OCI-LY3 (cell line): ENCODE data around the gene KANK3.

Source experiments
- H2AFZ ChIP-seq: fragments of 200-600, 300-600 bp; shearing (Covaris generic); 2 replicates; pipeline ENCODE4 v1.6.0; 2014; ENCODE audit warnings: antibody characterized with exemption, low read depth, low read length
- H3K27ac ChIP-seq: fragments of 200-600, 300-600 bp; sonication (generic); 2 replicates; pipeline ENCODE4 v1.5.1; 2014; ENCODE audit warnings: mild to moderate bottlenecking, low read length, moderate library complexity, mixed read lengths
- H3K27me3 ChIP-seq: fragments of 200-600, 300-600 bp; sonication (generic); 2 replicates; pipeline ENCODE4 v1.6.1; 2014; ENCODE audit warnings: low read depth, low read length, mixed read lengths
- H3K36me3 ChIP-seq: fragments of 200-600, 300-600 bp; sonication (generic); replicated peaks from 2 replicates; pipeline ENCODE3; 2014; ENCODE audit warnings: low read depth, low read length, mixed read lengths
- H3K4me1 ChIP-seq: fragments of 300-600, 200-600 bp; sonication (generic); 2 replicates; pipeline ENCODE4 v1.6.1; 2014; ENCODE audit warnings: low read length, mixed read lengths
- H3K4me2 ChIP-seq: fragments of 200-600, 300-600 bp; sonication (generic); 2 replicates; pipeline ENCODE4 v1.6.1; 2014; ENCODE audit warnings: low read length, mixed read lengths
- H3K4me3 ChIP-seq: fragments of 300-600, 200-600 bp; sonication (generic); 2 replicates; pipeline ENCODE4 v1.5.1; 2014; ENCODE audit warnings: antibody characterized with exemption, mild to moderate bottlenecking, low read length, moderate library complexity
- H3K79me2 ChIP-seq: fragments of 300-600, 200-600 bp; shearing (Covaris generic); 2 replicates; pipeline ENCODE4 v1.6.1; 2014; ENCODE audit warnings: mild to moderate bottlenecking, low read length, mixed read lengths
- H3K9ac ChIP-seq: fragments of 300-600, 200-600 bp; shearing (Covaris generic); 2 replicates; pipeline ENCODE4 v1.6.0; 2014; ENCODE audit warnings: mild to moderate bottlenecking, low read length, moderate library complexity
- H3K9me3 ChIP-seq: fragments of 200-600, 300-600 bp; shearing (Covaris generic); 2 replicates; pipeline ENCODE4 v1.6.1; 2014; ENCODE audit warnings: low read length, mixed read lengths; ENCODE audit not compliant: insufficient read depth
- H4K20me1 ChIP-seq: fragments of 200-600, 300-600 bp; sonication (generic); 2 replicates; pipeline ENCODE4 v1.6.1; 2016; ENCODE audit warnings: low read length, mixed read lengths; ENCODE audit not compliant: insufficient read depth
- CTCF ChIP-seq: fragments of 200-600, 300-600 bp; sonication (generic); IDR thresholded peaks from 2 replicates; pipeline ENCODE4 v1.5.1; 2014; ENCODE audit warnings: antibody characterized with exemption, low read length, low read depth
- EZH2phosphoT487 ChIP-seq: fragments of 200-600 bp; shearing (Covaris generic); IDR thresholded peaks from 2 replicates; pipeline ENCODE4 v1.6.1; 2018; ENCODE audit warnings: antibody characterized with exemption, mixed run types, low read depth

KANK3 gene

GRCh38 chr19:8323781-8324185, 19.3 kb downstream of the KANK3 start:
- Histone ChIP-seq H3K4me3 (no peak overlapping the region), H3K4me2 (no peak overlapping the region), H3K4me1 (peaks cover 23% of the 10 kb centered on the region), H3K9me3 (no peaks in the 10 kb centered on the region), H2AFZ (no peak overlapping the region), H4K20me1 (peaks cover 15% of the 10 kb centered on the region), H3K27me3 (no peaks in the 10 kb centered on the region), H3K9ac (no peak overlapping the region), H3K27ac (no peak overlapping the region), H3K79me2 (peaks cover 46% of the 10 kb centered on the region), H3K36me3 (peaks cover 35% of the 10 kb centered on the region)
- no peak for TF ChIP-seq CTCF
- TF ChIP-seq EZH2phosphoT487, result no peak

- H3K27ac ChIP-seq, result no peak overlapping the region
- H2AFZ ChIP-seq, result no peak overlapping the region
- H3K4me1 ChIP-seq, result peaks cover 23% of the 10 kb centered on the region
- TF ChIP-seq CTCF, result no peak
- no peak for TF ChIP-seq EZH2phosphoT487
- peak overlapping the region; percentile 90 for H3K9ac ChIP-seq
- H3K9me3 ChIP-seq, result no peaks in the 10 kb centered on the region
- H3K36me3 ChIP-seq, result peaks cover 37% of the 10 kb centered on the region
- no peaks in the 10 kb centered on the region for H3K27me3 ChIP-seq
- H4K20me1 ChIP-seq, result peaks cover 15% of the 10 kb centered on the region
- peak overlapping the region; percentile 91 for H3K4me3 ChIP-seq
- peaks cover 51% of the 10 kb centered on the region for H3K79me2 ChIP-seq
- H3K4me2 ChIP-seq, result peak overlapping the region; percentile 97
Measured at GRCh38 chr19:8322638-8322997, 20.4 kb downstream of the KANK3 start.

- H3K79me2 ChIP-seq, result peaks cover 55% of the 10 kb centered on the region
- no peaks in the 10 kb centered on the region for H3K27me3 ChIP-seq
- H3K4me1 ChIP-seq, result peaks cover 23% of the 10 kb centered on the region
- no peaks in the 10 kb centered on the region for H3K9me3 ChIP-seq
- peak overlapping the region; percentile 42 for H3K27ac ChIP-seq
- H3K9ac ChIP-seq, result peak overlapping the region; percentile 90
- H4K20me1 ChIP-seq, result peaks cover 15% of the 10 kb centered on the region
- H2AFZ ChIP-seq, result no peak overlapping the region
- H3K4me2 ChIP-seq, result peak overlapping the region; percentile 97
- H3K4me3 ChIP-seq, result peak overlapping the region; percentile 91
- H3K36me3 ChIP-seq, result peaks cover 39% of the 10 kb centered on the region
- no peak for TF ChIP-seq CTCF
- TF ChIP-seq EZH2phosphoT487, result no peak
Measured at GRCh38 chr19:8321986-8322637, 20.9 kb downstream of the KANK3 start.

- H3K27ac ChIP-seq, result peak within 1 kb of the TSS; percentile 59
- H3K9me3 ChIP-seq, result no peaks in the 10 kb centered on the region
- peaks cover 15% of the 10 kb centered on the region for H4K20me1 ChIP-seq
- peaks cover 23% of the 10 kb centered on the region for H3K4me1 ChIP-seq
- H3K79me2 ChIP-seq, result peaks cover 57% of the 10 kb centered on the region
- TF ChIP-seq CTCF (peak; percentile 19; the same call in 1 of the 2 replicates), EZH2phosphoT487 (no peak)
- H3K27me3 ChIP-seq, result no peaks in the 10 kb centered on the region
- peak within 1 kb of the TSS; percentile 95 for H3K9ac ChIP-seq
- peaks cover 42% of the 10 kb centered on the region for H3K36me3 ChIP-seq
- peak within 1 kb of the TSS; percentile 98 for H3K4me2 ChIP-seq
- peak within 1 kb of the TSS; percentile 48 for H2AFZ ChIP-seq
- peak within 1 kb of the TSS; percentile 91 for H3K4me3 ChIP-seq
Measured at GRCh38 chr19:8321067-8321985, 21.7 kb downstream of the KANK3 start, which contains the start of the genes NDUFA7 and RPS28. Gene NDUFA7 (minus strand): TSS chr19:8321375. CDS start chr19:8321358, 17 bp downstream. Gene RPS28 (plus strand): TSS chr19:8321496. CDS start chr19:8321531, 35 bp downstream.
